GM23248 (cell line): ENCODE results near the gene ALPK1. TPM values are rescaled to one million over a fixed set of nuclear protein-coding genes. Genes with fewer than 3 reads are reported as not detected.

Source experiments
- DNase-seq: peaks from one replicate; pipeline ENCODE4 v3.0.0-alpha.2; 2015
- H2AFZ ChIP-seq: fragments of 200-600 bp; sonication (generic); 2 replicates; pipeline ENCODE4 v1.6.1; 2016; ENCODE audit warnings: antibody characterized with exemption
- H3F3A ChIP-seq: fragments of 200-600 bp; sonication (generic); 2 replicates; pipeline ENCODE4 v1.6.1; 2016; ENCODE audit warnings: mild to moderate bottlenecking, antibody characterized with exemption, mixed run types; ENCODE audit not compliant: insufficient read depth
- H3K27ac ChIP-seq: fragments of 200-600 bp; sonication (generic); 2 replicates; pipeline ENCODE4 v1.5.1; 2016; ENCODE audit warnings: mild to moderate bottlenecking
- H3K27me3 ChIP-seq: fragments of 200-600 bp; sonication (generic); replicated peaks from 2 replicates; pipeline ENCODE4 v1.6.1; 2016; ENCODE audit warnings: mild to moderate bottlenecking; ENCODE audit not compliant: insufficient read depth
- H3K36me3 ChIP-seq: fragments of 200-600 bp; sonication (generic); 2 replicates; pipeline ENCODE4 v1.6.1; 2016; ENCODE audit warnings: low read depth, mild to moderate bottlenecking
- H3K4me1 ChIP-seq: fragments of 200-600 bp; sonication (generic); 2 replicates; pipeline ENCODE4 v1.6.1; 2016; ENCODE audit warnings: mild to moderate bottlenecking; ENCODE audit not compliant: insufficient read depth
- H3K4me2 ChIP-seq: fragments of 200-600 bp; sonication (generic); one replicate; pipeline ENCODE4 v1.6.1; 2016; ENCODE audit warnings: mild to moderate bottlenecking; ENCODE audit not compliant: unreplicated experiment
- H3K4me3 ChIP-seq: fragments of 200-600 bp; sonication (generic); 2 replicates; pipeline ENCODE4 v1.5.1; 2016; ENCODE audit warnings: mild to moderate bottlenecking
- H3K79me2 ChIP-seq: fragments of 200-600 bp; sonication (generic); 2 replicates; pipeline ENCODE4 v1.6.1; 2016; ENCODE audit warnings: mild to moderate bottlenecking; ENCODE audit not compliant: insufficient read depth
- H3K9ac ChIP-seq: fragments of 200-600 bp; sonication (generic); 2 replicates; pipeline ENCODE4 v1.6.1; 2016; ENCODE audit warnings: mild to moderate bottlenecking
- H3K9me2 ChIP-seq: fragments of 200-600 bp; sonication (generic); 2 replicates; pipeline ENCODE4 v1.6.1; 2016; ENCODE audit warnings: mixed run types, mild to moderate bottlenecking, moderate library complexity; ENCODE audit not compliant: insufficient read depth
- H3K9me3 ChIP-seq: fragments of 200-600 bp; sonication (generic); one replicate; pipeline ENCODE4 v1.6.1; 2017; ENCODE audit warnings: low read depth
- H4K20me1 ChIP-seq: fragments of 200-600 bp; sonication (generic); 2 replicates; pipeline ENCODE4 v1.6.0; 2016; ENCODE audit not compliant: insufficient read depth
- EZH2 ChIP-seq: fragments of 200-600 bp; sonication (generic); IDR thresholded peaks from 2 replicates; pipeline ENCODE4 v1.6.1; 2018; ENCODE audit warnings: antibody characterized with exemption, mild to moderate bottlenecking; ENCODE audit not compliant: insufficient read depth, poor library complexity, severe bottlenecking
- EZH2phosphoT487 ChIP-seq: fragments of 200-600 bp; sonication (generic); IDR thresholded peaks from 2 replicates; pipeline ENCODE4 v1.6.1; 2018; ENCODE audit warnings: antibody characterized with exemption, moderate library complexity, mild to moderate bottlenecking, low read depth; ENCODE audit not compliant: insufficient read depth
- whole genome bisulfite sequencing, 2 experiments: methylation state at CpG; one replicate each; pipeline ENCODE4 v1.1.6; 2015 to 2017; ENCODE audit warnings: low lambda C conversion rate in 2 of 2, low coverage in 1 of 2; ENCODE audit errors: missing lambda C conversion rate in 2 of 2; 5-methylcytosine and 5-hydroxymethylcytosine counted together
- in situ Hi-C: fragments of 300-500 bp; cut with MboI; formaldehyde crosslinking; loops from 2 replicates; pipeline ENCODE4 v1.15.0; 2020
- polyA plus RNA-seq: library from polyadenylated mRNA; unstranded; fragments of >200 nt; fragmentation: Nextera tagmentation; extraction: Ambion mirVana; gene quantifications from 2 replicates; pipeline ENCODE4 v1.2.1, GENCODE V29; 2016
- total RNA-seq: library from RNA; depleted of rRNA; stranded (reverse); fragments of >200 nt; shearing (Covaris generic); gene quantifications from 2 replicates; pipeline ENCODE4 v1.2.3, GENCODE V29; 2014

Gene ALPK1
- total and polyA plus RNA-seq, 2 experiments from 2014 or later = 7.3 to 7.9 TPM

GRCh38 chr4:112257098-112257497, 40.1 kb upstream of the ALPK1 start:
- Histone ChIP-seq H3K4me3 (no peak overlapping the region), H4K20me1 (no peaks in the 10 kb centered on the region), H3K27ac (no peak overlapping the region), H3F3A (no peaks in the 10 kb centered on the region), H3K9me2 (no peaks in the 10 kb centered on the region), H3K4me1 (no peaks in the 10 kb centered on the region), H3K9me3 (no peaks in the 10 kb centered on the region), H3K36me3 (peaks cover 4% of the 10 kb centered on the region), H3K27me3 (no peaks in the 10 kb centered on the region), H3K9ac (no peak overlapping the region), H3K4me2 (no peak overlapping the region), H3K79me2 (0 out of 2 replicates have a peak, but pooled peaks cover under 1% of the 10 kb centered on the region), H2AFZ (no peak overlapping the region)
- 97% methylated on average over 2 of the region's 2 CpGs for WGBS, 2 experiments
- no peak for DNase-seq
- TF ChIP-seq EZH2 = no peak
- in situ Hi-C loops = no loop called here

DNA sequence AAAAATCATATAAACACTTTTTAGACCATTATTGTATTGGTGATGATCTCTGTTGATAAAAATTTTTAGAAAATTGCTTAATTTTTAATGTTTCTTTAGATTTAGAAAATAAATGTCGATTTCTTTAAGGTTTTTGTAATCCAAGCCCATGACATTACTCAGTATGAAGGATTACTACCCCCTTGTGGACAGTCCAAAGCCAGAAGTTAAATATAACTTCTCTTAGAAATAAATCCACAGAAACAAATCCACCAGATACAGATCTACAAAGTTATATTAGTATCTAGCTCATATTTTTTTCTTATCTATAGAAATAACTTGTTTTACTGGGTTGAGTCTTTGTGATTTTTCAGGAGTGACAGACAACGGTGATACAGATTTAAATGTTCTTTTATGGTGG, 30.3 kb upstream of the ALPK1 start:
- H3K4me2 ChIP-seq = no peak overlapping the region
- 31 to 33% methylated on average over 2 of the region's 2 CpGs for WGBS, 2 experiments
- no peaks in the 10 kb centered on the region for H4K20me1 ChIP-seq
- H2AFZ ChIP-seq = no peak overlapping the region
- H3K9me2 ChIP-seq = no peaks in the 10 kb centered on the region
- peaks cover 19% of the 10 kb centered on the region for H3F3A ChIP-seq
- H3K9ac ChIP-seq = peak overlapping the region; percentile 22; the same call in 1 of the 2 replicates
- H3K4me1 ChIP-seq = peaks cover 17% of the 10 kb centered on the region
- no peak for TF ChIP-seq EZH2phosphoT487
- TF ChIP-seq EZH2 = no peak
- 0 out of 2 replicates have a peak, but pooled peaks cover 4% of the 10 kb centered on the region for H3K36me3 ChIP-seq
- peak; percentile 71 for DNase-seq
- H3K9me3 ChIP-seq = no peaks in the 10 kb centered on the region
- no peaks in the 10 kb centered on the region for H3K79me2 ChIP-seq
- H3K27me3 ChIP-seq = no peaks in the 10 kb centered on the region
- in situ Hi-C loops = no loop called here
- H3K27ac ChIP-seq = no peak overlapping the region
- H3K4me3 ChIP-seq = no peak overlapping the region

- Histone ChIP-seq H3K9me2 (no peaks in the 10 kb centered on the region), H3K4me3 (no peak overlapping the region), H3K9me3 (no peaks in the 10 kb centered on the region), H4K20me1 (no peaks in the 10 kb centered on the region), H3K27me3 (no peaks in the 10 kb centered on the region), H3K4me1 (peaks cover 32% of the 10 kb centered on the region), H3K4me2 (peak overlapping the region; percentile 13), H3K27ac (peak overlapping the region; percentile 79), H3K36me3 (0 out of 2 replicates have a peak, but pooled peaks cover 4% of the 10 kb centered on the region), H3F3A (peaks cover 20% of the 10 kb centered on the region), H2AFZ (peak overlapping the region; percentile 49), H3K9ac (peak overlapping the region; percentile 38; the same call in 1 of the 2 replicates), H3K79me2 (no peaks in the 10 kb centered on the region)
- 48 to 65% methylated on average over 1 of the region's 1 CpG for WGBS, 2 experiments
- in situ Hi-C loops = no loop called here
- TF ChIP-seq EZH2 (no peak), EZH2phosphoT487 (no peak)
- no peak for DNase-seq
Measured at GRCh38 chr4:112270051-112270450, 27.1 kb upstream of the ALPK1 start.

DNA sequence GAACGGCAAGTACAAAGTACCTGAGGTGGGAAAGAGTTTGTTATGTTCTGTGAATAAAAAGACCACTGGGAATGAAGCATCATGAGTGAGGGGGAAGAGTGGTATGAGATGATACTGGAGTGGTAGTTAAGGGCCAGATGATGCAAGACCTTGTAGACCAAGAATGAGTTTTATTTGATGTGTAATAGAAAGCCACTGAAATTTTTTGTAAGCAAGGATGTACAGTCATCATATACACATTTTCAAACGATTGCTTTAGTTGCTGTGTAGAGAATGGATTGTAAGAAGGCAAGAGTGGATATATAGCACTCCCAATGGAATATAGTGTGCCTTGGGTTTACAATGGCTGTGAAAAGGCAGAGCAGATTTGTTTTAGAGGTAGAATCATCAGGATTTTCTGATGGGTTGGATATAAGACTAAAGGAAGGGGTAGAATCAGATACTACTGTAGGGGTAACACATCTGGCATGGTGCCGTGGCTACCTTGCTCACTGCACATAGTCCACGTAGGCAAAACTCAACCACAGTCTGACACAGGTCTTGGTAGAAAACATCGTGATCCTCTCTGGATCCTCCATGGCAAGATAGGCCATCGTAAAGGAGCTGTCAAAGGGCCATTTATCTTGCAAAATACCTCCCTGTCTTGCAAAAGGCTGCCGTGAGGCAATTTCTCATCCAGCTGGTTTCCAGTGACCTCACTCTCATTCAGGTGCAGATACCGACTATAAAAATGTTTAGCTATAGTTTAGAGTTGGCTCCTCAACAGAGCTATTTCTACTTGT, 26.3 kb upstream of the ALPK1 start:
- DNase-seq = peak; percentile 89
- Histone ChIP-seq H3K9ac (peak overlapping the region; percentile 38; the same call in 1 of the 2 replicates), H3K27me3 (no peaks in the 10 kb centered on the region), H3K9me3 (no peaks in the 10 kb centered on the region), H3K4me1 (peaks cover 32% of the 10 kb centered on the region), H3K9me2 (no peaks in the 10 kb centered on the region; the same call in 1 of the 2 replicates), H3K36me3 (0 out of 2 replicates have a peak, but pooled peaks cover 1% of the 10 kb centered on the region), H3K4me2 (peak overlapping the region; percentile 64), H3F3A (peaks cover 20% of the 10 kb centered on the region), H2AFZ (peak overlapping the region; percentile 49), H3K4me3 (no peak overlapping the region), H3K79me2 (no peaks in the 10 kb centered on the region), H4K20me1 (no peaks in the 10 kb centered on the region), H3K27ac (peak overlapping the region; percentile 79)
- TF ChIP-seq EZH2phosphoT487 = no peak
- whole genome bisulfite sequencing, 2 experiments = 77 to 79% methylated on average over 8 of the region's 8 CpGs
- in situ Hi-C loops = no loop called here
